ENCODE data around the gene PRR5L.

PRR5L gene

GRCh38 chr11:36358436-36358835 is 62.3 kb downstream of the PRR5L start:
- DNase-seq (ENCODE audit: low read depth) = no peak

- DNase-seq (ENCODE audit: low read depth) = no peak
These were observed 64.2 kb downstream of the PRR5L start for GRCh38 chr11:36360318-36360717.

- DNase-seq (ENCODE audit: low read depth) = no peak
These were observed 64.8 kb downstream of the PRR5L start for GRCh38 chr11:36360826-36361415.

- DNase-seq (ENCODE audit: low read depth) = no peak
These were observed 65.4 kb downstream of the PRR5L start for GRCh38 chr11:36361472-36361871.

GRCh38 chr11:36361901-36362391 is 65.9 kb downstream of the PRR5L start:
- peak; percentile 61 for DNase-seq (ENCODE audit: low read depth)

GRCh38 chr11:36362902-36363301 is 66.8 kb downstream of the PRR5L start:
- DNase-seq (ENCODE audit: low read depth) = no peak

GRCh38 chr11:36363361-36364268 is 67.5 kb downstream of the PRR5L start:
- no peak for DNase-seq (ENCODE audit: low read depth)

GRCh38 chr11:36364551-36365325 is 68.7 kb downstream of the PRR5L start:
- no peak for DNase-seq (ENCODE audit: low read depth)

GRCh38 chr11:36365907-36366306 is 69.8 kb downstream of the PRR5L start:
- DNase-seq (ENCODE audit: low read depth) = no peak

- no peak for DNase-seq (ENCODE audit: low read depth)
These were observed 72.0 kb downstream of the PRR5L start for GRCh38 chr11:36367806-36368680.

GRCh38 chr11:36371181-36371580 is 75.1 kb downstream of the PRR5L start:
- no peak for DNase-seq (ENCODE audit: low read depth)

GRCh38 chr11:36371590-36371989 is 75.5 kb downstream of the PRR5L start:
- DNase-seq (ENCODE audit: low read depth) = no peak

- peak; percentile 63 for DNase-seq (ENCODE audit: low read depth)
These were observed 76.1 kb downstream of the PRR5L start for GRCh38 chr11:36372101-36372771.

- no peak for DNase-seq (ENCODE audit: low read depth)
These were observed 77.2 kb downstream of the PRR5L start for GRCh38 chr11:36373016-36374010.

GRCh38 chr11:36374726-36375125 is 78.6 kb downstream of the PRR5L start:
- no peak for DNase-seq (ENCODE audit: low read depth)

GRCh38 chr11:36375353-36376008 is 79.4 kb downstream of the PRR5L start:
- no peak for DNase-seq (ENCODE audit: low read depth)

- DNase-seq (ENCODE audit: low read depth) = no peak
These were observed 80.2 kb downstream of the PRR5L start for GRCh38 chr11:36376009-36376887.
